ENCODE measurements around the gene SLC9A3.
"Not testable (repeated sequence)": the region's sequence is repeated elsewhere in the genome, so short reads cannot be mapped to it uniquely, and the experiment has no call there.

SLC9A3 gene

GRCh38 chr5:524234-524972 lies at the start of gene SLC9A3:
Gene SLC9A3 (minus strand): TSS chr5:524449.
- no peak for DNase-seq (ENCODE audit: low read depth in 2 of 2)

DNA sequence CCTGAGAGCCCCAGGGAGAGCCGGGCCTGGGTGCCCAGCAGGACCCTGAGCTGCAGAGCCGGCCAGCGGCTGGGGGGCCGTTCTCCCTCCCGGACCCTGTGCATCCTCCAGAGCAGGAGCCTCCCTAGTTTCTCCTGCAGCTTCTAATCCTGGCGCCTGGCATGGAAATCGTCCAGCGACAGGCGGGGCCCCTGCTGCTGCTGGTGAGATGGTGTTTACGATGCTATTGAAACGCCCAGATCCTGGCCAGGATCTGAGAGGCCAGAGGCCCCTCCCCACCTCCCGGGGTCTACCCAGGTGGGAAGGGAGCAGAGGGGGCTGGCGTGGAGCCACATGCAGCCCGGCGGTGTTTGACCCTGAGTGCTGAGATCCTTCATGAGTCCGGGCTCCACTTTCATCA lies 49.7 kb upstream of the SLC9A3 start:
- DNase-seq (ENCODE audit: low read depth in 2 of 2), result no peak

DNA sequence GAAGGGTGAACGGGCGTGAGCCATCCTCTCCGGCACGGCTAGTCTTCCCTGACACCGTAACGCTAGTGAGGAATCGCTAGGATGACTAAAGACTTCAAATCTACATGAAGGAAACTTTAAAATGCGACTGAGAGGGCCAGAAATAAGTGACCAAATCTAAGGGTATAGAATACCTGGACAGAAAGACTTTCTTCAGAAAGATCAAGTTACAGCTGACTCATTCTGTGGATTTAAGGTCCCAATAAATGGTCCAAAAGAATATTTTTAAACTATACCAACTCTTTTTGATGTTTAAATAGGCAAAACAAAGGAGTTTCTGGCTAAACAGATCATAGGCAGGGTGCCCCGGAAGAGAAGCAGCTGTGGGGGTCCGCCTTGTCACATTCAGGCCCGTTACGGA lies 49.0 kb upstream of the SLC9A3 start:
- DNase-seq (ENCODE audit: low read depth in 2 of 2), result no peak

DNA sequence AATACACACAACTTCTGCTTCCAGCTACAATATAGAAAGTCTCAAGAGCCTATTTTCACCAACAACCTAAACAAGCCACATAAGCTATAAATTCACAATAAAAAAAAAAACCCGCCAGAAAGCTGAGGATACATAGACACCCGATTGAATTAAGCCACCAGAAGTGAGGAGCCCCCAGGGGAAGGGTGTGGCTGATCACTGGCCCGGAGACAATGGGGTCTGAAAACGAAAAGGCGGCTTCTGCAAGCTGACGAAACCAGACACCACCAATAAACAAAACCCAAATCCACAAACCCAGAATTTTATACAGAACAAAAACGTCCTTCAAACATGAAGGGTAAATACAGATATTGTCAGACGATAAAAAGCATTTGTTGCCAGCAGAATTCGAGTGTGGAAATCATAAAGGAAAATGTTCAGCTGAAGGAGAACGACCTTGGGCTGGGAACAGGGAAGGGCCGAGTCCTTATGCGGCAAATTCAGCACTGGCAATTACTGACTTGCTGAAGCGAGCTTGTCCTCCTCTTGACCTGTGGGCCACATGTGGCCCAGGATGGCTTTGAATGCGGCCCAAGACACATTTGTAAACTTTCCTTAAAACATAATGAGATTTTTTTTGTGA lies 48.3 kb upstream of the SLC9A3 start:
- DNase-seq (ENCODE audit: low read depth in 2 of 2), result no peak

- no peak for DNase-seq (ENCODE audit: low read depth in 2 of 2)
Observed at GRCh38 chr5:571791-572190, 47.5 kb upstream of the SLC9A3 start.

GRCh38 chr5:570886-571285 lies 46.6 kb upstream of the SLC9A3 start:
- DNase-seq (ENCODE audit: low read depth in 2 of 2), result no peak

DNA sequence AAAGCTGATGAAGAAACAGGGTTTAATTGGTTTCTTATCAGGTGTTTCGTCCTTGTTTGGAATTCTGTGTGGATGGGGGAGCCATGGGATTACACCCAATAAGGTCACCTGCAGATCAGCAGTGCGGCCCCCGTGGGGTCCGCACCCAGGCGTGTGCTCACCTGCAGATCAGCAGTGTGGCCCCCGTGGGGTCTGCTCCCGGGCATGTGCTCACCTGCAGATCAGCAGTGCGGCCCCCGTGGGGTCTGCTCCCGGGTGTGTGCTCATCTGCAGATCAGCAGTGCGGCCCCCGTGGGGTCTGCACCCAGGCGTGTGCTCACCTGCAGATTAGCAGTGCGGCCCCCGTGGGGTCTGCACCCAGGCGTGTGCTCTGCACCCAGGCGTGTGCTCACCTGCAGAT lies 46.2 kb upstream of the SLC9A3 start:
- DNase-seq (ENCODE audit: low read depth in 2 of 2), result no peak

DNA sequence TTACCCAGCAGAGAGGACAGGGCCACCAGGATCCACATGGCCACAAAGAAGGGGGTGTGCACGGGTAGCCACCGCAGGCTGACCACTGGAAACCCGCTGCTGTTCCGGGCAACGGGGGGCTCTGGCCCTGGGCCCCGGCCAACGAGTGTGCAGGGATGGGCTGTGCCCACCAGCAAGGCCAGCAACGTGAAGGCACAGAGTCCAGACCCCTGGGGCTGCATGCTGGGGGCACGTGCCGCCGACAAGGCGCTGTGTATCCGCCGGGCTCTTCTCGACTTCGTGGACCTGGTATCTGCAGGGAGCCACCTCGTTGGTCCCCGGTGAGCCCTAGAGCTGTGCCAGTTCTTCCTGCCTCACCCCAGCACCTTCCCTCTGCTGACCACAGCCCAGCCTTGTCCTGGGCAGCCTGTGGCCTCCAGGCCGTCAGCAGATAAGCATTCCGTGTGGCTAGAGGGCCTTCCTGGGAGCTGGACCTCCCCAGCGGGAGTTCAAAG lies 45.7 kb upstream of the SLC9A3 start:
- DNase-seq (ENCODE audit: low read depth in 2 of 2), result no peak

GRCh38 chr5:569358-569867 lies 45.2 kb upstream of the SLC9A3 start:
- DNase-seq (ENCODE audit: low read depth in 2 of 2), result no peak

DNA sequence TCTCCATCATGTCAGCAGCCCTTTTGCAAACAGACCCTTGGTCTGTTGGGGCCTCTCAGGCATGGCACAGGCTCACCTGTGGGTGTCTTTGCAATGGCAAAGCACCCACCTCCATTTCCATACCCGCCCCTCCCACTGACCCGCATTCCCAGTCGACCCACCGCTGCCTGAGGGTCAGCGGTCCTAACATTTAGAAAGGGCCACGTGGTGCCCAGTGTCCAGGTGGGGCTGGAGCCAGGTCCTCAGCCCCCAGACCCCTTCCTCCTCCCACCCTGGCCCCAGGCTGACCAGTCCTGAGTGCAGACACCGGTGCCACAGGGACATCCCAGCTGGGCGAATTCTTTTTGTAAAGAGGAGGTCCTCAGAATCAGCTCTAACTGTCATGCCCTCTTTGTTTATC lies 44.6 kb upstream of the SLC9A3 start:
- DNase-seq (ENCODE audit: low read depth in 2 of 2), result no peak

DNA sequence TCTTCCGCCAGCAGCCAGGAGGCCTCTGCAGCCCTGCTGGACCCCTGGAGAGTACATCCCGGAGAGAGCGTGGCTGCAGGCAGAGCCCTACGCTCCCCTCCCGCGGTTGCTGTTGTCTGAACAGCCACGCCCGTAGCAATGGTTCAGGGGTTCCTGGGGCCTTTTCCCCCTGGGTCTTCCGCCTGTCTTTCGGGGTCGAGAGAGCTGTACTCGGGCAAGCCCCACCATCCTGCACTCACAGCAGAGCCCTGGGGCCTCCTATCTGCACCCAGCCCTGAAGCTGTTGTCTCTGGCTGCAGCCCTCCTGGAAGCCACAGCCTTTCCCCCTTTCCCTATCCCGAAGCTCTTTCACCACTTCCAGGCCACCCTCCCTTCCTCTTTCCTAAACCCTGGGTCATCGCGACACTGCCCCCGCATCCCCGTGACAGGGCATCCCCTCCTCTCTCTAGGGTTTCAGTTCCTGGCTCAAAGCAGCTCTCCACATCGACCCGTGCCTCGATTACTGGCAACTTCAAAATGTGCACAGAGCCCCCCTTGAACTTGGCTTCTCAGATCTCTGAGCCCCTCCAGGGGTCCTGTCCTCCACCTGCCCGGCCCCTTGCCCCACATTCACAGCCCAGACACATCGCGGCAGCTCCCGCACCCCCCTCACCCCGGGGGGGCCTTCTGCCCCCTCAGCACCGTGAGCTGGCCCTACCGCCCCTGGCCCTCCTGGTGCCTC lies 44.0 kb upstream of the SLC9A3 start:
- DNase-seq (ENCODE audit: low read depth in 2 of 2), result no peak

DNA sequence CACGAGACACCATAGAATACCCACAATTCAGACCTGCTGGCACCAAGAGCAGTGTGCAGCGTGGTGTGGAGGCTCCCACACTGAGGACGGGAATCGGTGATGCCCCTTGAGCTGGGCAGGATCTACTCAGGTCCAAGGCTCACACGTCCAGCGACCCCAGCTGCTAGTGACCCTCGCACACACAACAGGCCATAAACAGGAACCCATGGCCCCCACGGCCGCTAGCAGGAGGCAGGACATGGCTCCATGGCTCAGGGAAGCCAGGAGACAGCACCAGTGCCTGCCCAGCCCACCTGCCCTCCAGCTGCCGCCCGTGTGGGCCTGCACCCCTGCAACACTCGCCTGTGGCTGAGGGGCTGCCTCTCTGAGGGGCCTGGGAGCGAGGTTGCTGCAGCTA lies 43.4 kb upstream of the SLC9A3 start:
- no peak for DNase-seq (ENCODE audit: low read depth in 2 of 2)

GRCh38 chr5:566636-567309 lies 42.5 kb upstream of the SLC9A3 start:
- DNase-seq (ENCODE audit: low read depth in 2 of 2), result no peak

GRCh38 chr5:565782-566440 lies 41.7 kb upstream of the SLC9A3 start:
- DNase-seq (ENCODE audit: low read depth in 2 of 2), result no peak

DNA sequence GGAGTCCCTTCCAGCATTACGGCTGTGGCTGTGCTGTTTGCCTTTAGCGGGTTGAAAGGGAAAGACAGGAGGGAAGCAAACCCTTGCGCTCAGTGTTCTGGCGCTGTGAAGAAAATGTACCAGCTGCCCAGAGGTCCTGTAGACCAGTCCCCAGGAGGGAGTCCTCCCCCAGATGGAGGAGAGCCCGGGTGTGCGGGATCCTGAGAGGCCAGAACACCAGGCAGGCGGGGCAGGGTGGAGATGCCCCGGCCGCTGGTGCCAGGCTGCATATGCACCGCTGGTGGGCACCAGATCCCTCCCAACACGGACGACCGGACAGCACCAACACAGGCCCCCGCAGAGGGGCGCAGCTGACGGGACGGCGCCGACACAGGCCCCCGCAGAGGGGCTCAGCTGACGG lies 37.2 kb upstream of the SLC9A3 start:
- no peak for DNase-seq (ENCODE audit: low read depth in 2 of 2)

- no peak for DNase-seq (ENCODE audit: low read depth in 2 of 2)
Observed at GRCh38 chr5:560792-561166, 36.5 kb upstream of the SLC9A3 start.

GRCh38 chr5:558871-559503 lies 34.7 kb upstream of the SLC9A3 start:
- no peak for DNase-seq (ENCODE audit: low read depth in 2 of 2)

GRCh38 chr5:558326-558725 lies 34.1 kb upstream of the SLC9A3 start:
- DNase-seq (ENCODE audit: low read depth in 2 of 2), result no peak

- not testable (repeated sequence) for DNase-seq (ENCODE audit: low read depth in 2 of 2)
Observed at GRCh38 chr5:557917-558316, 33.7 kb upstream of the SLC9A3 start.

DNA sequence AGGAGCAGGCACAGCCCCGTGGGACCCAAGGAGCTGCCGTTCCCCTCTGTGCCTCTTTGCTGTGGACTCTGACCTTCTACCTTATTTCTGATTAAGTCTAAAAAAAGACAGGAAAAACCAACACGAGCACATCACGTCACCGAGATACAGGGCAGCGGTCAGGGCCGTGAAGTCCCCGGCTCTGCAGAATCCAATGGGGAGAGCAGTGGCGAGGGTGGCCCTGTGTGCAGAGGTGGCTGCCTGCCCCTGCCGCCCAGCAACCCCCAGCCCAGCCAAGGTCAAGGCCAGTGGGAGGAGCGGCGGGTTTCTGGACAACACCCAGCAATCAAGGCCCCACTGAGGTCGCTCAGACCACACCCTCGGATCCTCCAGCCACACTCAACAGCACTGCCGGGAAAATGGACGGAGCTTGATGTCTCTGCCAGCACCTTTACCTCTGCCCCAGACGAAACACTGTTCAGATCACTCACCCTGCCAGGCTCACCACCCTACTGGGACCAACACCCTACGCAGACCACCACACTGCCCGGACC lies 32.7 kb upstream of the SLC9A3 start:
- DNase-seq (ENCODE audit: low read depth in 2 of 2), result no peak

All from stimulated activated CD4-positive, alpha-beta T cell treated with anti-CD3 and anti-CD28 coated beads, Interleukin-4, amount 100 ng/mL, for 48 hours (primary cell).